Renal cortical epithelial cell (primary cell): ENCODE measurements around the gene SHLD1. TPM values are rescaled to one million over a fixed set of nuclear protein-coding genes. Genes with fewer than 3 reads are reported as not detected.

Experiments used
- DNase-seq: peaks from one replicate; pipeline ENCODE4 v3.0.0-alpha.2; 2011; ENCODE audit warnings: low read depth
- total RNA-seq: library from RNA; depleted of rRNA; stranded (reverse); fragments of >200 nt; gene quantifications from 2 replicates; pipeline ENCODE4 v1.2.3, GENCODE V29; 2014

Gene SHLD1
- total RNA-seq, 1 donor from 2014 or later: 1.6 TPM

DNA sequence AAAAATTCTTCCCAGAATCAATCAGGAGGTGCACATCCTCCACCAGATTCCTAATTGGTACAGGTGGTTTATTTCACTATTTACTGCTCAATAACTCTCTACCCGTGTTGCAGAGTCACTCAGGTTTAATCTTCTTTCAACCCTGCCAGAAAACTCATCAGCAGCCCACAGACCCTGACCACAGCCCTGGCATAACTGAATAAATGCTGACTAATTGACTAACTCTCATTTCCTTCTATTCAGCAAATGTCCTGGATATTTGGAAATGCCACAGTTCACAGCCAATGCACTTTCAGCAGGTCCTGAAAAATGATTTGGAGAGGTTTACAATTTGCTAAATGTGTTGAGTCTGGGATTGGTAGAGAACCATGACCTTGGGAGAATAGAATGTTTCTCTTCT, 137.8 kb downstream of the SHLD1 start:
- peak; percentile 85 for DNase-seq

DNA sequence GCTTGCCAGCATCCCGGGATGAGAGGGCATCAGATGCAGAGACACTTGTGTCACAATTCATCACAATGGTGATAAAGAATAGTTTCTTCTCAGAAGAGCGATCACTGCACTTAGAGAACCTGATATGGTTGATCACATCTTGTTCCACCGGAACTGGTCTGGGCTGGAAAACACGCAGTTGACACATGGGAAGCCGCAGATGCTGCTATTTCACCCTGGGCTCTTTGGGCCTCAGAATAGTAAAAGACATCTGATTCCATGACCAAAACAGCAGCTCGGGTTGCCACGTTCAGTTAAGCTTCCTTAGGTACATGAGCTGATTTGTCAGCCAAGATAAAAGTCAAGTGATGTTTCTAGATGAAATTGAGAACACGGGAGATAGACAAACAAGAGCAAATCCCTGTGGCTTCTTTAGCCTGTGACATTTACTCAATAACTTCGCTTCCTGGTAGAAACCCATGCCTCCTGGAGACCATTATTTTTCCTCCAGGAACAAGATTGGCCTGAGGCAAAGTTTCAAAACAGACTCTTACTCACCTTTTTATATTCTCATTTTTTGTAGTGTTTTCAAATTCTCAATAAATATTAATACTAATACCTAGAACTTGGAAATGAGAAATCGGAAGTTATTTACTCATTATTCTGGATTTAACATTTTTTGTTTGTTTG, 140.7 kb downstream of the SHLD1 start:
- DNase-seq: peak; percentile 60

GRCh38 chr20:5893052-5893451, 142.9 kb downstream of the SHLD1 start:
- DNase-seq: no peak

- DNase-seq: no peak
These were observed 143.4 kb downstream of the SHLD1 start for GRCh38 chr20:5893621-5894020.

DNA sequence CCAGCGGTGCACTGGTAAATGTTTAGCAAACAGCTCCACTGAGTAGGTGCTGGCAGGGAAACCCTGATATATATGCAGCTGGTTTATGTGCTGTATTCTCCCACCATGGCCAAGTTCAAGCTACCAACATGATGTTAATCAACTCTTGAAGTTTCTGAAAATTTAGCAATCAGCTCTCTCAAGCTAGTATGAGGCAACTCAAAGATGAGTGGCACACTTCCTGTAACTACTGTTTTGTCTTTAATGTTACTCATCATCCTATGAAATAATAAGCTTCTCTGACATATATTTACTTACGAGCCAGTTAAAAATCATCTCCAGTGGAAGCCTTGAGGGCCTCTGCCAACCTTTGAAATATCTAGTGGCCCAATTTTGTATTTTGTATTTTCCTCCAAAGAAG, 145.4 kb downstream of the SHLD1 start:
- DNase-seq: no peak

DNA sequence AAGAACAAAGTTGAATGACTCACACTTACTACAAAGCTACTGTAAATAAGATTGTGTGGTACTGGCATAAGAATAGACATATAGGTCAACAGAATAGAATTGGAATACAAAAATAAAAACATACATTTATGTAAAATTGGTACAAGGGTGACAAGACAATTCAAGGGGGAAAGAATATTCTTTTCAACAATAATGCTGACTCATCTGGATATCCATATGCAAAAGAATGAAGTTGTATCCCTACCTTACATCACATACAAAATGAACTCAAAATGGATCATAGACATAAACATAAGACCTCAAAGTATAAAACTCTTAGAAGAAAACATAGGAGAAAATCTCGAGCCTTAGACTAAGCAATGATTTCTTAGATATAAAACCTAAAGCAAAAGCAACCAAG, 149.2 kb downstream of the SHLD1 start:
- no peak for DNase-seq

- DNase-seq: no peak
These were observed 150.7 kb downstream of the SHLD1 start for GRCh38 chr20:5900908-5901307.

GRCh38 chr20:5908981-5909380, 158.8 kb downstream of the SHLD1 start:
- peak; percentile 57 for DNase-seq

DNA sequence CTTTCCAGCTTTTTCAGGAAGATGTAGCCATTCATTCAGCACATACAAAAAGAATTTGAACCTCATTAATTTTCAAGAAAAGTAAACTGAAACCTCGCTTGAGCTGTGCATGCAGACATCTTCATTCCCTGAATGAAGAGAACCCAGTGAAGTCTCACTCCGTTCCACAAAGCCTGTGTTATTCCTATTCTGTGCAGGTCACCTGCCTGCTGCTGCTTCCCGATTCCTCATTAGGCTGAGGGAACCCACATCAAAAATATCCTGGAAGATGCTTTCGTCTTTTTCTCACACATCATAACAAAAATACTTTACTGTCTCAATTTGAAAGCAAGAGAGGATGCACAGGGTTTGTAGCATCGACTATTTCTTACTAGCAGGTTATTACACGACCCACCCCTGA, 160.0 kb downstream of the SHLD1 start:
- no peak for DNase-seq

- no peak for DNase-seq
These were observed 163.0 kb downstream of the SHLD1 start for GRCh38 chr20:5913166-5913565.

Other genes starting within 250 kb of the SHLD1 start
- gene GPCPD1, start 139.4 kb upstream of the SHLD1 start, total RNA-seq: 11.5 TPM in 2 replicates
- 0.17 and 1.6 TPM in 2 replicates for gene CHGB, start 161.1 kb downstream of the SHLD1 start, total RNA-seq
- gene TRMT6, start 200.1 kb downstream of the SHLD1 start, total RNA-seq: 15.1 and 18.8 TPM in 2 replicates
- 10.4 and 10.9 TPM in 2 replicates for gene MCM8, start 200.3 kb downstream of the SHLD1 start, total RNA-seq